H4 (cell line): ENCODE data around the gene RNF166. TPM values are rescaled to one million over a fixed set of nuclear protein-coding genes. Genes with fewer than 3 reads are reported as not detected.

Experiments used
- DNase-seq: peaks from one replicate; pipeline ENCODE4 v3.0.0-alpha.2; 2015; ENCODE audit warnings: low spot score
- total RNA-seq: library from RNA; depleted of rRNA; stranded (reverse); fragments of >200 nt; shearing (Covaris generic); gene quantifications from 2 replicates; pipeline ENCODE4 v1.2.3, GENCODE V29; 2014

Gene RNF166
- total RNA-seq, 1 experiment from 2014 or later = 16.0 TPM

- no peak for DNase-seq
Measured at GRCh38 chr16:88706965-88707826, 988 bp upstream of the RNF166 start.

GRCh38 chr16:88705801-88706228, 393 bp downstream of the RNF166 start:
- DNase-seq = no peak

DNA sequence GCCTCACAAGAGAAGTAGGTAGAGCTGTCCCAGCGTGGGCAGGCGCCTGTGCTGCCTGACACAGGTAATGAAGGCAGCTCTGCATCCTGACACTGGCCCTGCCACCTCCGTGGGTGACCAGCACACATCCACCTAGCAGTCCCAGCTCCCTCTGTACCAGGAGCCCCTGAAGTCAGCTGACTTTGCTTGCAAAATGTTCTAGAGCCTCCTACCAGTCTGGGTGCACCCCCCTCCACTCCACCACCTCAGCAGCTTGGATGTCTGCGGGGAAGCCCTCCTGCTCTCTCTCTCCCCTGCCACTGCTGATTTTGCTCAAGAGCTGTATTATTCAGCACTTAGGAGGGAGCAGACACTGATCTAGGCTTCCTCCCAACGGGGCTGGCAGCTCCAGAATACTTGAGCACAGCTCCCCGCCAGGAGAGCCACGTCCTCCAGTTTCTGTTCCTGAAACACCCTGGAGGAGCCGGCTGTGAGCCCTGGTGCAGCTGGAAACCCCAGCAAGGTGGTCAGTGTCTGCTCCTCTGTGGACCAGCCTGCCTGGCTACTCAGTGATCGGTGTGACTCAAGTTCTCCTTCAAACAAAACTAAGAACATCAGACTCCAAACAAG, 1.0 kb downstream of the RNF166 start:
- DNase-seq = no peak

- no peak for DNase-seq
Measured at GRCh38 chr16:88703486-88704309, 2.5 kb downstream of the RNF166 start.

DNA sequence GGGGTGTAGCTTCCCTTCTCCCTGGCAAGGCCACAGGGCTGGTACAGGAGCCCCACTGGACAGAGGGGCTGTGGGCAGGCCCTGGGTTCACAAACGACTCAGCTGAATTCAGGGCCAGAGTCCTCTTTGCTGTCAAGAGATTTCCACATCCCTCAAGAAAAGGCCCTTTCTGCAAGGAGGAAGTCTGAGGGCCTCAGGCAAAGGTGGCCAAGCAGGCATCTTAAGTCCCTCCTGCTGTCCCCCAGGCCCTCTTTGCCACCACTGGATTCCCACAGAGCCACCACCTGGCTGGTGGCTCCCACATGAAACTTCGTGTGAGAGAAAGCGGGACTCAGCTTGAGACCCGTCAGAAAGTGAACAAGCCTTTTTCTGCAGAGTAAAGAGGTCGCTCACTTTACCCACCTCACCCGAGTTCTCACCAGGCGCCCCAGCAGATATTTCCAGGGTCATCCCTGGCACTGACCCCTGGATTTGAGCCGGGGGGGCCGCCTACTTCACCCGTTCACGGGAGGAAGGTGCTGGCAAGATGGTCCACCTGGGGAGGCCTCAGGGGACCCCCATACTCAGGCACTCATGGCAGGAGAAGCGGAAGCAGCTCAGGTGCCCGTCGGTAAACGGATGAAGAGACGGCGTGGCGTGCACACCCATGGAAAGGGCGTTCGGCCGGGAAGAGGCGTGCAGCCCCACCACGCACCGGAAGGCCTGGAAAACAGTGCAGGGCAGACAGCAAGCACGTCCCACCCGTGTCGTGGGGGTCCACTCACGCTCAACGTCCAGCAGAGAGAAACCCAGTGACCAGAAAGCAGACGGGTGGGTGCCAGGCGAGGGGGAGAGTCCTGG, 3.6 kb downstream of the RNF166 start:
- DNase-seq = no peak

GRCh38 chr16:88701581-88702370, 4.4 kb downstream of the RNF166 start:
- DNase-seq = no peak

DNA sequence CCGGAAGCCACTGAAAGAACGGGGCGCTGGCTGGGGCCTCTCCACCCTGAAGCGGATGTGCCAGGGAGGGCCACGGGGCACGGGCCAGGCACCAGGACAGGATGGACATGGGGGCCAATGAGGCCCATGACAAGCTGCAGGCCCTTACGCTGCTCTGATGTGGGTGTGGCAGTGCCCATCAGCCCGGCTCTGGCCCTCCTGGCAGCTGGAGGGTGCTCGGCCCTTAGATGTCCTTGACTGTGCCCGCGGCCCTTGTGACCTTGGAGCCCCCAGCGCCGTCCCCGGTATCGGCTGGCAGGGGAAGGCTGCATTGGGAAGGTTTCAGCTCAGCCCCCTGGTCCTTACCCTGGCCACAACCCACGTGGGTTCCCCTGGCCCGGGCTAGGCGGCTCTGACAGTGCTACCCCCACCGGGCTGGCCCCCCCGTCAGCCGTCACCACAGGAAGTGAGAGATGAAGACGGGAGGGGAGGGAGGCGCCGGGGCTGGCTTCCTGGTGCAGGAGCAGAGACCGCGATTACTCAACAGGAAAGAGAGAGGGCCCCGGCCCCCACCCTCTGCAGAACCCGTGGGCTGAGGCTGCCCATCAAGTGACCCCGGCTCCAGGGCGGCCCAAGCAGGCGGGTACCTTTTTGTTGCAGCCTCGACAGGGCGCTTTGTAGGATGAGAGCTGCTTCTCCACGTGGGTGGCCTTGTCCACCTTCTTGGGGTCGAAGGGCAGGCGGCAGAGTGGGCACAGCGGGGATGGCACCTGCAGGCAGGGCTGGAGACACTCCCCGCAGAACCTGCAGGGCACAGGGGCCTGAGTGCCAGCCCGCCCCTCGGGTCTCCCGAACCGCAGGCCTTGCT, 5.3 kb downstream of the RNF166 start:
- DNase-seq = peak; percentile 79

DNA sequence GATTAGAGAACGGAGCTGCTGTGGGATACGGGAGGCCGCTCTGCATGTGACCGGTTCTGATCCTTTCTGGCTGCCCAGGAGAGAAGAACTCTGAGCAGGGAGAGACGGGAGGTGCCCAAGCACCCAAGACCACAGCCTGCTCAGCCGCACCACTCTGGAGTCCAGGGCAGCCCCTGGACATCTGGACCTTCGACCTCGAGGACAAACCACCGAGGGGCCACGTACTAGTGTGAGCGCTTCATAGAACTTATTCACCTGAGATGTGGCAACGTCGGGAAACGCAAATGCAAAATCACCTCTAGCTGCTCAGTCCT, 5.9 kb downstream of the RNF166 start:
- DNase-seq = no peak

DNA sequence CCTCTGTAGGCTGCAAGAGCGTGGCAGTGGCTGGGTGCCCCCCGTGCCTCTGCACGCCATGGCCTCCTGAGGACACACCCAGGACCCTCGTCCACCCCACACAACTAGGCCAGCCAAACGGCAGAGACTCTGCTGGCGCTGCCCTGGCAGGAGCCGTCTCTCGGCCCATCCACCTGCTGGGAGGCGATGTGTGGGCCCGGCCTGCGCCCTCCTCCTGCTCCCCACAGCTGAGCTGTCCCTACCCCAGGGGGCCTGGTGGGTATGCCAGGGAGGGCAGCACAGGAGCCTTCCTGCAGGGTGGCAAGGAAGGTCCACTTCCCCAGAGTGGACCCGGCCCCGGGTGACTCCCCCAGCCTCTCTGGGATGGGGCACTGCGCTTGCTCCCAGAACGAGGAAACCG, 7.0 kb downstream of the RNF166 start:
- DNase-seq = no peak

DNA sequence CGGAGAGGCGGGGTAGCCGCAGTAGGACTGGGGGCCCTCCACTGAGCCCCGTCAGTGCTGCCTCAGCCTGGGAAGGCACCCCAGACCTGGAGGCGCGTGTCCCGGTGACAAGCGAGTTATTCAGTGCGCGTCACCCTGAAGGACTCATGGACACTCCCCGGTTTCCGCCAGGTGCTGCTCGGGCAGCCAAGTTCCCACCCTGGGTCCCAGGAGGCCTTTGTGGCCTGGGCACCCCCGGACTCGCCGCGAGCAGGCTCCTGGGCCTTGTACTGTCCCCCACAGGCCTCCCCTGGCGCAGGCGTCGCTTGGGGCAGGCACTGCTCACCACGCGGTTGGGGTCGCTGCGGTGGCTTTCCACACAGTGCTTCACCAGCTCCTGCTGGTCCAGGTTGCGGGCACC, 7.6 kb downstream of the RNF166 start:
- no peak for DNase-seq

- no peak for DNase-seq
Measured at GRCh38 chr16:88697831-88698615, 8.2 kb downstream of the RNF166 start.

DNA sequence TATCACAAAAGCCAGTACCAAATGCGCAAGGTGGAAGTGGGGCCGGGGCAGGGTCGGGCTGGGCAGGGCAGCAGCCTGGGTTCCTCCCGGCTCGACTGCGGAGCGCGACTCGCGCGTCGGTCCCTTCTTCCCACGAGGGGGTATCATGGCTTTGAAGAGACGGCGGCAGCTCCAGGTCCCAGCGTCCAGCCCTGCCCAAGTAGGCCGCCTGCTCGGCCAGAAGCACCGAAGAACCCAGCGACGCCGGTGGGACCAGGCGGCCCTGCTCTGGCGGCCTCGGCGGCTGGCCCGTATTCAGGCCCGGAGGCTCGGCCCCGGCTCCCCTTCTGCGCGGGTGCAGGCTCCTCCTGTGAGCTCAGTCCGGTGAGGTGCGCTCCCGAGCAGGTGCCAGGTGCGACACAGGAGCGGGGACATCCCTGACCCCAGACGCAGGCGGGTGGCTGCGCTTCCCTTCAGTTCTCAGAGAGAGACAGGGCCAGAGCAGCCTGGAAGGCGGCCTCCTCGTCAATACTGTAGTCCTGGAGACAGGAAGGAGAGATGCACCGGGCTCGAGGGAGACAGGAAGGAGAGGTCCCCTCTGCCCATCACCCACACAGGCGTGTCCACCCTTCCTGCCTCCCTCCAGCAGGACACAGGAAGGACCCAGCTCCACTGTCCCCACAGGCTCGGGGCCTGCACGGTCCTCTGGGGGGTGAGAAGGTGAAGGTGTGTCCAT, 8.9 kb downstream of the RNF166 start:
- DNase-seq = no peak

- DNase-seq = no peak
Measured at GRCh38 chr16:88696441-88696840, 9.8 kb downstream of the RNF166 start.

GRCh38 chr16:88695753-88696152, 10.5 kb downstream of the RNF166 start:
- DNase-seq = no peak

- DNase-seq = no peak
Measured at GRCh38 chr16:88695218-88695617, 11.0 kb downstream of the RNF166 start.

GRCh38 chr16:88694221-88695087, 11.8 kb downstream of the RNF166 start:
- DNase-seq = no peak

DNA sequence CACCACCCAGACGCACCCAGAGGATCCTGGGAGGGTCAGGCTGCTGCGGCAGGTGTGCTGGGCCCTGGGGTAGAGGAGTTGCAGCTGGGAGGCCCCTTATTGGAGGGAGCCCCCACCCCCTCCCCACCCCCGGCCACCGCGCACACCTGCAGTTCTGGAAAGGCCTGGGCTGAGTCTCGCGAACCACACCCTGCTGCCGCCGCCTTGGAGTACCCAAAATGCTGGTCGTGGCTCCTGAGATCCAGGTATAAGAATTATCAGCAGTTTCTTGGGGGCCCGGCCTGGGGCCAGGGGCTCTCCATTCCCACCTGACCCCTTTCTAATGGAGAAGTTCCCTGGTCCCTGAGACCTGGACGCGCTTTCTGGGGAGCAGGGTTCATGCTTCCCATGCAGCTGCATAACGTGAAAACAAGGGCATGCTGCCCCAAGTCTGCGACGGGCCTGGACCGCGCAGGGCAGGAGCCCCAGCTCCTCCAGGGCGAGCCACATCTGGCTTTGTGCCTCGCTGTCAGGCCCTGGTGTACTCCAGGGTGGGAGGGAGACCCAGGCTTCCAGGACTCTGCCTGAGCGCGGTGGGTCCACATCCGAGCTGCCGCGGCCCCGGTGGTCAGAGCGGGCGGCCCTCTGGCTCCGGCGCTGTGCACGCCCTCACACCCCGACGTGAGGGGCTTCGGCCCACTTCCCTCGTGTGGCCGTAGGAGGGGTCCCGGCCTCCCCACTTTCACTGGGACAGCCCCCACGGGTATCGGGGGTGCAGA, 12.6 kb downstream of the RNF166 start:
- DNase-seq = no peak
